GM12865 (cell line): ENCODE results near the gene MAP1A.
A peak's percentile ranks its signal among the peaks of the same experiment; 100 is the strongest.

Experiments
- DNase-seq: peaks from one replicate; pipeline ENCODE4 v3.0.0; 2010; ENCODE audit warnings: low read depth
- H3K4me3 ChIP-seq: 2 replicates; pipeline ENCODE4 v1.5.1; 2011; ENCODE audit warnings: mild to moderate bottlenecking, low read depth, low read length, control low read depth
- CTCF ChIP-seq: IDR thresholded peaks from 2 replicates; pipeline ENCODE4 v1.5.1; 2011; ENCODE audit warnings: low read length, control low read depth, low read depth, inconsistent platforms; ENCODE audit not compliant: insufficient read depth; ENCODE audit errors: missing control alignments

The MAP1A gene

GRCh38 chr15:43498990-43499389, 18.4 kb upstream of the MAP1A start:
- no peak for TF ChIP-seq CTCF
- DNase-seq: no peak
- no peak overlapping the region for H3K4me3 ChIP-seq

- no peak for TF ChIP-seq CTCF
- DNase-seq: no peak
- H3K4me3 ChIP-seq: no peak overlapping the region
Measured at GRCh38 chr15:43499635-43500034, 17.8 kb upstream of the MAP1A start.

- DNase-seq: no peak
- no peak for TF ChIP-seq CTCF
- no peak overlapping the region for H3K4me3 ChIP-seq
Measured at GRCh38 chr15:43505738-43506137, 11.7 kb upstream of the MAP1A start.

GRCh38 chr15:43508421-43508820, 9.0 kb upstream of the MAP1A start:
- TF ChIP-seq CTCF: no peak
- DNase-seq: no peak
- H3K4me3 ChIP-seq: no peak overlapping the region

- DNase-seq: no peak
- H3K4me3 ChIP-seq: no peak overlapping the region
- no peak for TF ChIP-seq CTCF
Measured at GRCh38 chr15:43508991-43509659, 8.3 kb upstream of the MAP1A start.

- no peak for TF ChIP-seq CTCF
- DNase-seq: no peak
- H3K4me3 ChIP-seq: peak overlapping the region; percentile 72
Measured at GRCh38 chr15:43509660-43510199, 7.7 kb upstream of the MAP1A start.
